HEK293 (cell line): Measurements from ENCODE around the gene SAMD4A.

Experiments used
- PRDM4 ChIP-seq: fragments of 450-650 bp; formaldehyde crosslinking; IDR thresholded peaks from 2 replicates; pipeline ENCODE4 v1.5.1; 2017; ENCODE audit warnings: missing biosample characterization, missing genetic modification characterization
- REST ChIP-seq: fragments of 450-650 bp; formaldehyde crosslinking; IDR thresholded peaks from 2 replicates; pipeline ENCODE4 v1.5.1; 2016; ENCODE audit warnings: missing biosample characterization, missing genetic modification characterization
- ZNF10 ChIP-seq: fragments of 450-650 bp; formaldehyde crosslinking; IDR thresholded peaks from 2 replicates; pipeline ENCODE4 v1.5.1; 2017; ENCODE audit warnings: missing biosample characterization, missing genetic modification characterization
- ZNF274 ChIP-seq, 2 experiments: fragments of 200-500 bp in 1 of 2; fragments of 450-650 bp in 1 of 2; sonication (Bioruptor generic) in 1 of 2; formaldehyde crosslinking in 1 of 2; IDR thresholded peaks; 2 replicates each; pipeline versions ENCODE4 v1.5.1 to v1.6.1; 2014 to 2016; ENCODE audit warnings: borderline replicate concordance in 1 of 2, inconsistent platforms in 1 of 2, low read length in 1 of 2, missing biosample characterization in 1 of 2, missing genetic modification characterization in 1 of 2
- ZNF664 ChIP-seq: fragments of 450-650 bp; formaldehyde crosslinking; IDR thresholded peaks from 2 replicates; pipeline ENCODE4 v1.5.1; 2016; ENCODE audit warnings: missing biosample characterization, missing genetic modification characterization
- ZNF670 ChIP-seq: fragments of 450-650 bp; formaldehyde crosslinking; IDR thresholded peaks from 2 replicates; pipeline ENCODE4 v1.5.1; 2016; ENCODE audit warnings: missing biosample characterization, missing genetic modification characterization, low read depth
- ZNF701 ChIP-seq: fragments of 450-650 bp; formaldehyde crosslinking; IDR thresholded peaks from 2 replicates; pipeline ENCODE4 v1.5.1; 2016; ENCODE audit warnings: missing biosample characterization, missing genetic modification characterization
- TF ChIP-seq, protein P1 (sequence below): fragments of 450-650 bp; formaldehyde crosslinking; IDR thresholded peaks from 2 replicates; pipeline ENCODE4 v1.5.1; 2016; ENCODE audit warnings: missing biosample characterization, missing genetic modification characterization
- TF ChIP-seq, protein P2 (sequence below): fragments of 450-650 bp; formaldehyde crosslinking; IDR thresholded peaks from 2 replicates; pipeline ENCODE4 v1.5.1; 2016; ENCODE audit warnings: missing biosample characterization, missing genetic modification characterization

GRCh38 chr14:54777395-54777794 is 210.5 kb downstream of the SAMD4A start:
- TF ChIP-seq PRDM4 (no peak), ZNF670 (tag by site-specific recombination) (no peak), ZNF10 (tag by site-specific recombination) (no peak), REST (tag by site-specific recombination) (no peak), ZNF701 (tag by site-specific recombination) (no peak), ZNF664 (tag by site-specific recombination) (no peak), ZNF274 (IDR thresholded peaks at IDR 0.05; ENCODE audit: low read length) (no peak), ZNF274 (tag by site-specific recombination; IDR thresholded peaks at IDR 0.05; ENCODE audit: borderline replicate concordance) (no peak)
- TF ChIP-seq, protein P1, sequence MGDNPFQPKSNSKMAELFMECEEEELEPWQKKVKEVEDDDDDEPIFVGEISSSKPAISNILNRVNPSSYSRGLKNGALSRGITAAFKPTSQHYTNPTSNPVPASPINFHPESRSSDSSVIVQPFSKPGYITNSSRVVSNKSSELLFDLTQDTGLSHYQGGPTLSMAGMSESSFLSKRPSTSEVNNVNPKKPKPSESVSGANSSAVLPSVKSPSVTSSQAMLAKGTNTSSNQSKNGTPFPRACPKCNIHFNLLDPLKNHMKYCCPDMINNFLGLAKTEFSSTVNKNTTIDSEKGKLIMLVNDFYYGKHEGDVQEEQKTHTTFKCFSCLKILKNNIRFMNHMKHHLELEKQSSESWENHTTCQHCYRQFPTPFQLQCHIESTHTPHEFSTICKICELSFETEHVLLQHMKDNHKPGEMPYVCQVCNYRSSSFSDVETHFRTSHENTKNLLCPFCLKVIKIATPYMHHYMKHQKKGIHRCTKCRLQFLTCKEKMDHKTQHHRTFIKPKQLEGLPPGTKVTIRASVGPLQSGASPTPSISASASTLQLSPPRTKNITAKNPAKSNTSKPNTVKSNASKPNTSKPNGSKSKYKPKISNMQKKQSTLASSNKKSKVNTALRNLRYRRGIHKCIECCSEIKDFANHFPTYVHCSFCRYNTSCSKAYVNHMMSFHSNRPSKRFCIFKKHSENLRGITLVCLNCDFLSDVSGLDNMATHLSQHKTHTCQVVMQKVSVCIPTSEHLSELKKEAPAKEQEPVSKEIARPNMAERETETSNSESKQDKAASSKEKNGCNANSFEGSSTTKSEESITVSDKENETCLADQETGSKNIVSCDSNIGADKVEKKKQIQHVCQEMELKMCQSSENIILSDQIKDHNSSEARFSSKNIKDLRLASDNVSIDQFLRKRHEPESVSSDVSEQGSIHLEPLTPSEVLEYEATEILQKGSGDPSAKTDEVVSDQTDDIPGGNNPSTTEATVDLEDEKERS (tag by site-specific recombination): no peak
- TF ChIP-seq, protein P2, sequence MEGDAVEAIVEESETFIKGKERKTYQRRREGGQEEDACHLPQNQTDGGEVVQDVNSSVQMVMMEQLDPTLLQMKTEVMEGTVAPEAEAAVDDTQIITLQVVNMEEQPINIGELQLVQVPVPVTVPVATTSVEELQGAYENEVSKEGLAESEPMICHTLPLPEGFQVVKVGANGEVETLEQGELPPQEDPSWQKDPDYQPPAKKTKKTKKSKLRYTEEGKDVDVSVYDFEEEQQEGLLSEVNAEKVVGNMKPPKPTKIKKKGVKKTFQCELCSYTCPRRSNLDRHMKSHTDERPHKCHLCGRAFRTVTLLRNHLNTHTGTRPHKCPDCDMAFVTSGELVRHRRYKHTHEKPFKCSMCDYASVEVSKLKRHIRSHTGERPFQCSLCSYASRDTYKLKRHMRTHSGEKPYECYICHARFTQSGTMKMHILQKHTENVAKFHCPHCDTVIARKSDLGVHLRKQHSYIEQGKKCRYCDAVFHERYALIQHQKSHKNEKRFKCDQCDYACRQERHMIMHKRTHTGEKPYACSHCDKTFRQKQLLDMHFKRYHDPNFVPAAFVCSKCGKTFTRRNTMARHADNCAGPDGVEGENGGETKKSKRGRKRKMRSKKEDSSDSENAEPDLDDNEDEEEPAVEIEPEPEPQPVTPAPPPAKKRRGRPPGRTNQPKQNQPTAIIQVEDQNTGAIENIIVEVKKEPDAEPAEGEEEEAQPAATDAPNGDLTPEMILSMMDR (tag by site-specific recombination): no peak
